ENCODE data around the gene PGPEP1.

DNA sequence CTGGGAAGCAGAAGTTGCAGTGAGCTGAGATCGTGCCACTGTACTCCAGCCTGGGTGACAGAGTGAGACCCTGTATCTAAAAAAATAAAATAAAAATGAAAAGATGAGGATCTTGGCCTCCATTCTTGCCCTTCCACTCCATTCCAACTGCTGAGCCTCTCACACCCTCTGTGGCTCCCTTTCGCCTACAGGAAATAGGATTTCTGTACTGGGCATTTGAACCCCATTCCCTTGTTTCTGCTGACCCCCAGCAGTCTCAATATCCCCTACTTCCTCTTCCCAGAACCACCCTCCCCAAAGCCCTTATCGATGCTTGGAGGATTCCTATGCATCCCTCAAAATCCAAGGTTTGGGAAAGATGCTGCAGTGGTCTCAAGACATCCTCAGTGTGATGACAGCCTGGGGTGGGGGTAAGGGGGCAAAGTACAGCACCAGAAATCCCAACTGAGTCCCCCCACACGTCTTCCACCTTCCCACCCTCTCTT, 33.1 kb downstream of the PGPEP1 start:
- TF ChIP-seq CTCF (IDR thresholded peaks at IDR 0.05 in 8 of 11, conservative IDR thresholded peaks at IDR 0.05 in 3 of 11): no peak
- no peak for TF ChIP-seq POLR2A (IDR thresholded peaks at IDR 0.05)
- TF ChIP-seq POLR2AphosphoS5 (IDR thresholded peaks at IDR 0.05): no peak
